Measurements from ENCODE around the gene TRNAU1AP.
"Not testable (repeated sequence)": the region's sequence is repeated elsewhere in the genome, so short reads cannot be mapped to it uniquely, and the experiment has no call there.

The TRNAU1AP gene

GRCh38 chr1:28552758-28553663 lies at the start of gene TRNAU1AP:
Gene TRNAU1AP (plus strand): TSS chr1:28553085. CDS start chr1:28553111, 26 bp downstream.
- peak; percentile 97 for DNase-seq (ENCODE audit: low spot score)

DNA sequence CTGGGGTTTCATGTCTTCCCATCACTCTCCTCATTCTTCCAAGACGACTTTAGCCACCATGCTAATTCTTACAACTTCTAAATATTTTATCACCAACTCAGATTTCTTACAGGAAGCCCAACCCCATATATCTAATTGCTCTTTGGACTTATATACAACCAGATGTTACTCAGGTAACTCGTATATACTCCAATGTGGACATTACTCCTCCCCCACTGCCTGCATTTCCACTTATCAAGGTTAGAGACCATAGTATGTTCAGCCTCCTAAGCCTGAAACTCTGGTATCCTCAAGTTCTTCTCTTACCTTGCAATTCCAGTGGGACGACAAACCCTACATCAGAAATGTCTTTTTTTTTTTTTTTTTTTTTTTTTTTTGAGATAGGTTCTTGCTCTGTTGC lies 49.8 kb upstream of the TRNAU1AP start:
- peak; percentile 11 for DNase-seq (ENCODE audit: low spot score)

DNA sequence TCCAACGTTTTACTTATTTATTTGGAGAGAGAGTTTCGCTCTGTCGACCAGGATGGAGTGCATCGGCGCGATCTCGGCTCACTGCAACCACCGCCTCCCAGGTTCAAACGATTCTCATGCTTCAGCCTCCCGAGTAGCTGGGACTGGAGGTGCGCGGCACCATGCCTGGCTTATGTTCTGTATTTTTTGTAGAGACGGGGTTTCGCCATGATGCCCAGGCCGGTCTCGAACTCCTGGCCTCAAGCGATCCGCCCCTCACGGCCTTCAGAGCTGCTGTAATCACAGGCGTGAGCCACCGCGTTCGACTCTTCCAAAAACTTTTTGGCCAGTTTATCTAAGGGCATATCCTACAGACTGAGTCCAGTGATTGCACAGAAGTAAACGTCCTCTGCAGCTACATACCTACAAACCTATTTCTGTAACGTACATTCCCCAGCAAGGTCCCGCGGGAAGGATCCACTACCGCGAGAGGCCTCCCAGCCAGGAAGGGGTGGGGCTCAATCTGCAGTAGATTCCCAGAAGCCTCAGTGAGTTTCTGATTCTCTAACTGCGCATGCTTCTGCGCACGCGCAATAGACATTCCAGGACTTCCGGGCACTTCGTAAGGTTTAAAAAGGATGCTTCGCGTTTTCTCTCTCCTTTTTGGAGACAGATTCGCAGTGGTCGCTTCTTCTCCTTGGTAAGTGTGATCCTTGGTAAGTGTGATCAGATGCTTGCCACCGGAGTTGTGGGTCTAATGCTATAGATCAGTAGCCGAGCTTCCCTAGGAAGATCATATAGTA lies 47.3 kb upstream of the TRNAU1AP start, which contains the start of gene RCC1:
TSS of gene RCC1 (plus strand) at position 638 of the 782 bp plus-strand sequence. CDS start 23,824 bp downstream, outside the sequence.
- peak; percentile 100 for DNase-seq (ENCODE audit: low spot score)

- DNase-seq (ENCODE audit: low spot score): peak; percentile 40
Measured at GRCh38 chr1:28506907-28507246, 46.0 kb upstream of the TRNAU1AP start.

DNA sequence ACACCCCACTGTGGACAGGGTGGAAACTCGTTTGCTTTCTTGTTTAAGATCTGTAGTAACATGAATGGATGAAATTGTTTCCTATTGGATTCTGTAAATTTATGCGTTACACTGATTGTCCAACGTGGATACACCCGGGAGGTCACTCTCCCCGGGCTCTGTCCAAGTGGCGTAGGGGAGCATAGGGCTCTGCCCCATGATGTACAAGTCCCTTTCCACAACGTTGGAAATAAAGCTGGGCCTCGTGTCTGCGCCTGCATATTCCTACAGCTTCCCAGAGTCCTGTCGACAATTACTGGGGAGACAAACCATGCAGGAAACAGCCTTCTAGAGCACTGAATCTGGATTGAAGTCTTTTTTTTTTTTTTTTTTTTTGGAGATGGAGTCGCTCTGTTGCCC lies 45.6 kb upstream of the TRNAU1AP start:
- DNase-seq (ENCODE audit: low spot score): peak; percentile 50

- peak; percentile 35 for DNase-seq (ENCODE audit: low spot score)
Measured at GRCh38 chr1:28507646-28508434, 45.0 kb upstream of the TRNAU1AP start.

GRCh38 chr1:28508435-28508754 lies 44.5 kb upstream of the TRNAU1AP start:
- peak; percentile 40 for DNase-seq (ENCODE audit: low spot score)

DNA sequence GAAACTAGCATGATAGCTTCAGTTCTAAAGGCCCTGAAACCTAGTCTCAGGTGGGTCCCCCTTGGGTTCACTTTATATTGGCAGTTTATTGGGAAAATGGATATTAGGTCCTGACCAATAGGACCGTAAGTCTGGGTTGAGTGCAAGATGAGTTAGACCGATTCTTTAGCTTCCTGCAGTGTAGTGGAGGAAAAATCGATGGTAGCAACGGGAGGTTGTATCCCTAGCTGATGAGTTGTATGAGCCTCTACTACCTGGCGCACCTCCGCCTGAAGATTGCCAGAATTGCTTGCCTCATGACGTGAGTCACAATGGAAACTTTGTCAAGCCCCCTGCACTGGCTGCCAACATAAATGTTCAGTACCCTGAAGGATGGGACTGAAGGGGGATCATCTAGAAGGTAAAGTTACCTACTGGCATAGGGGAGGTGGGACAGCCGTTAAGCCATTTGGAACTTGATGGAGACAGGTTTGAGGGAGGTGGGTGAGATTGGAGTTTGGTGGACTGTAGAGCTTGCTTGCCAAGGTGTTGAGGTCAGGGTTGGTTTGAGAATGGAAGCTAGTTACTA lies 43.1 kb upstream of the TRNAU1AP start:
- peak; percentile 68 for DNase-seq (ENCODE audit: low spot score)

DNA sequence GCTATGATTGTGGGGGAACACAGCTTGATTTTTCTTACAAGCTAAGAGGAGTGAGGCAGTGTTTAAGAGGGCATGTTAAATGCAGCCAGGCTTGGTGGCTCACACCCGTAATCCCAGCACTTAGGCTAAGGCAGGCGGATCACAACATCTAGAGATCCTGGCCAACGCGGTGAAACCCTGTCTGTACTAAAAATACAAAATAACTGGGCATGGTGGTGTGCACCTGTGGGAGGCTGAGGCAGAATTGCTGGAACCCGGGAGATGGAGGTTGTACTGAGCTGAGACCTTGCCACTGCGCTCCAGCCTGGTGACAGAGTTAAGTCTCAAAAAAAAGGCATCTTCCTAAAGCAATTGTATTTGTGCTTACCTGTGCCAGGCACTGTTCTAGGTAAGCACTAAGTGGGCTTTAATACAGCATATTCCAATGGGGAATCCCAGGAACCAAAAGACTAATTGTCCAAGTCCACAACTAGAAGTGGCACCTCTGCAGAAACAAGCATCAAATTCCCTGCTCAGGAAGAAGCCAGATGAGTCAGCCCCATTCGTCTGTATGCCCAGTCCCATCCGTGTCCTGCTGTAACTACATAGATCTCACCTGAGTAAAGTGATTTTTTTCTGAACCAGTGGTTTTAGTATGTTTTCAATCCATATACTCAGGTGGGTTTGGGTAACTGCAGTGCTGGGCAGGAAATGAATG lies 42.5 kb upstream of the TRNAU1AP start:
- DNase-seq (ENCODE audit: low spot score): peak; percentile 69

DNA sequence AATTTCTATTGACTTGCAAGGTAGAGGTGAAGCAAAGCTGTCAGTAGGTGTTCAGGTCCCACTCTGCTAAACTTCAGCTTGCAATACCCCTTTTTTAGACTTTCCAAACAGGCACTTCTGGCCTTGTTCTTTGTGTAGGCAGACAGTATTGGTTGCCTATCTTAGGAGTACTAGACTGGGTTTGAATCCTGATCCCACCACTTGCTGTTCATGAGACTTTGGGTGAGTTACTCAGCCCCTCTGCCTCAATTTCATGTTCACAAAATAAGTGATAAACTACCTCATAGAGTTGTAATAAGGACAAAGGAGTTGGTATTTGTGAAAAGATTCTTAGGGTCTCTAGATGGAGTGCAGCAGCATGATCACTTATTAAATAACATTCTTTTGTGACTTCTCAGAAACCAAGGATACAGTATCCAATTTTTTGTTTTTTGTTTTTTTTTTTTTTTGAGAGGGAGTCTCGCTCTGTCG lies 41.9 kb upstream of the TRNAU1AP start:
- peak; percentile 82 for DNase-seq (ENCODE audit: low spot score)

DNA sequence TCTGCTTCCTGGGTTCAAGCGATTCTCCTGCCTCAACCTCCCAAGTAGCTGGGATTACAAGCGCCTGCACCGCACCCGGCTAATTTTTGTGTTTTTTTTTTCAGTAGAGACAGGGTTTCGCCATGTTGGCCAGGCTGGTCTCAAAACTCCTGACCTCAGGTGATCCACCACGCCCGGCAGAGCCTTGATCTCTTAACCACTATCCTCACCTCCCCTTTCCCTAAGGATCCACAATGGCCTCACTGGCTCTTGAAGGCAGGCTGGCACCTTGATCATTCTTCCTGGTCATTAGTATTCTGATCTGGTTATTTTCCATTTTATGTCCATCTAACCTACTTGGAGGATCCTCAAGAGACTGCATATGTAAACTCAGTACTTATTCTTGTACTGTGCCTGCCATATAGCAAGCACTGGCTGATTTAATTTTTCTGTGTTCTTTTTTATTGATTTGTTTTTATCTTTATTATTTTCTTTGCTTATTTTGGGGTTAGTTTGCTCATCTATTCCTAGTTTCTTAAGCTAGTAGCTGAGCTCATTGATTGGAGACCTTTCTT lies 40.8 kb upstream of the TRNAU1AP start:
- peak; percentile 50 for DNase-seq (ENCODE audit: low spot score)

GRCh38 chr1:28514445-28514933 lies 38.4 kb upstream of the TRNAU1AP start:
- not testable (repeated sequence) for DNase-seq (ENCODE audit: low spot score)

DNA sequence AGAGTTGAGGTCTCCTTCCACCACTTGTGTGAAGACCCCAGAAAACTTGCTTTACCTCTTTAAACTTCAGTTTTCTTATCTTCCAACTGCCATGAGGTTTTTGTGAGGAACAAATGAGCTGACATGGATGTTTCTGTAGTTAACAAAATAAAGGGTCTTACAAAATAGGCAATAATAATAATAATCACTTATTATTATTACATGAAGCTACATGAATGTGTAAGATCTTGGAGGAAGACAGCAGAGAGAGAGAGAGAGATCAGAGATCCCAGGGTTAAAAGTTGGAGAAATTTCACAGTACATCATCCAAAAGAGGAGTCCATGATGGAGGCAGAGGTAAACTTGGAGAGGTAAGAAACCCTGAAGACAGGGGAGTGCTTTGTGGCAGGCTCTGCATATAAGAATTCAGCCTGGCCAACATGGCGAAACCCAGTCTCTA lies 36.3 kb upstream of the TRNAU1AP start:
- peak; percentile 63 for DNase-seq (ENCODE audit: low spot score)

GRCh38 chr1:28517649-28517999 lies 35.3 kb upstream of the TRNAU1AP start:
- no peak for DNase-seq (ENCODE audit: low spot score)

DNA sequence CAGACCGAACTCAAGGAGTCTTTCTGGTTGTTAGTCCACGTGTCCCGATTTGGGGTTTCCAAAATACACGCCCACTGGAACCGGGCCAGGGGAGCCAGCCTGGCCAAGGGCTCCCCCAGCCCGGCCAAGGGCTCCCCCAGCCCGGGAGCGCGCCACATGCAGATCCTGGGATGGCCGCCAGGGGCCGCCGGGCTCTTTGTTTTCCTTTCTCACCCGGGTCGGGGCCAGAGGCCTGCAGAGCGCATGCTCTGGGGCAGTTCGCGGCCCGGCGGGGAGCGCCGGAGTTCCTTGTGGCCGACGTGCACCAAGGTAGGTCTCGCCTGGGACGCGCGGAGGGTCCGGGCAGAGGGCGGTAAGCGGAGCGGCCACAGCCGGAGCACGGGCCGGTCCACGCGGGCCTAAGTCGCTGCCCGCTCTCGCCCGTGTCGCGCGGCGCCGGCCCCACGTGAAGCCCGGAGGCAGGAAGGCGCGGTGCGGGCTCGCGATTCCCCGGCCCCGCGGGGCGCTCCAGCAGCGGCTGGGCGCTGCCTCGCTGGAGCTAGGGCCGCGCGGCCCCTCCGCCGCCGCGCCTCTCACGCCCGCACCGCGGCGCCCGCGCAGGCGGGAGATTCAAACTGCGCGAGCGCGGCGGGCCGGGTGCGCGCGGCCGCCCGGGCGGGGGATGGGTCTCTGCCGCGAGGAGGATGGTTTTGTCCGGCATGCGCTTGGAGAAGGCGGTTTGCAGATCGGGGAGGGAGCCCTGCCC lies 34.7 kb upstream of the TRNAU1AP start:
- peak; percentile 93 for DNase-seq (ENCODE audit: low spot score)

DNA sequence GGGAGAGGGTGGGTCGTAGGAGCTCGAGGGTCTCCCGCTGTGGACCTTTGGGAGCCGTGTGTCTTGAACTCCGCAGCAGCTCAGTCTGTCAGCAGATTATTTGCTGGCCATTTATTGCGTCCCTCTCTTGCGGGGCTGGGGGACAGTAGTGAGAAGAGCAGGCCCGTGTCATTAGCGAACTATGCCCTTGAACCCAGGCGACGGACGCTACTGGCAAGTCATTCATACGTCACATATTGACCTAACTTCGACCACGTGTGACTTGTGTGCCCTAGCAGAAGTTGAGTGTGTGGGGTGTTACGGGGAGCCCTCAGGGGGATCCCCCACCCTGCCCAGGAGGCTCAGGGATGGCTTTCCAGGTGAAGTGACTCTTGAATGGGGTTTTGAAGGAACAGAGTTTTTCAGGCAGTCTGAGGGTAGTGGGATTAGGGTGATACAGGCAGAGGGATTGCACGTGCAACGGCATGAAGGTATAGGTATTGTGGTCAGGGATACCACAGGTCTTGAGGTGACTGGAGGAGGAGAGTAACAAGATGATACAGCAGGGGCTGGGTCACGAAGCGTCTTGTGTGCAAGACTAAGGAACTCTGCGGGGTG lies 34.0 kb upstream of the TRNAU1AP start:
- DNase-seq (ENCODE audit: low spot score): peak; percentile 74

DNA sequence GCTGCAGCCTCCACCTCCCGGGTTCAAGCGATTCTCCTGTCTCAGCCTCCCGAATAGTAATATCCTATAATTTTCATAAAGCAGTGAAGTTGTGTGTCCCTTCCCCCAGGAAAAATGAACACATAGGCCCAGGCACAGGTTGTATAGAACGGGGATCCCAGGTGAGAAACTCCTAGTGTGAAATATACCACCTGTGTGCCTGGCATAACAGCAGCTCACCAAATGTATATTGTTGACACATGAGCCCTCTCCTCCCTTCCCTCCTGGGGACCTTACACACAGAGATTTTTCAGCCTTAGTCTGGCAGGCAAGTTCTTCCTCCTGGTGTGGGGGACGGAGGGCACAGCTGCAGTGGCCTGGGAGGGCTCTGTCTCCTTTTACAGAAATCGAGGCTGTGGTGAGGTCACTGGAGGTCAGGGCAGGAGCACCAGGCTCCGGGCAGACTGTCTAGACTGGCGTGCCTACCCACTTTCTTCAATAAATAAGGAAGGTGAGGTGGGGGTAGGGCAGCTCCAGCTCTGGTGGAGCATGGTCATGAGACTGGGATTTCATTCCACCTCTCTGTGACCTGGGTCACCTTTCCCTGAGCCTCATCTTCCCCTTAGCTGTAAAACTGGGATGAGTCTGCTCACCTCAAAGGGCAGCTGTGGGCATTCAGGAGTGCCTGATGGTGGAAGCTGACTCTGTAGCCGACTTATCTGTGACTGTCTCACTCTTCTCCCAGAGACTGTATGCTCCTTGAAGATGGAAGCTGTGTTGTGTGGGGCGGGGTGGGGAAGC lies 32.7 kb upstream of the TRNAU1AP start:
- no peak for DNase-seq (ENCODE audit: low spot score)

GRCh38 chr1:28520796-28521195 lies 32.1 kb upstream of the TRNAU1AP start:
- not testable (repeated sequence) for DNase-seq (ENCODE audit: low spot score)
